Spleen (tissue), 11 donors: ENCODE results near the gene A3GALT2. TPM values are rescaled to one million over a fixed set of nuclear protein-coding genes. Genes with fewer than 3 reads are reported as not detected.
A peak's percentile ranks its signal among the peaks of the same experiment; 100 is the strongest.

Experiments used
- DNase-seq: peaks from one replicate; pipeline ENCODE4 v3.0.0-alpha.2; 2020
- H3K27ac ChIP-seq, 8 donors: fragments of 200-600 bp; sonication (generic) in 7 of 8; 1 replicate in 4 of 8; 2 replicates in 4 of 8; pipeline versions ENCODE4 v1.5.0 to v1.8.0; 2016 to 2021; ENCODE audit warnings: inconsistent platforms in 4 of 8, mild to moderate bottlenecking in 4 of 8, moderate library complexity in 1 of 8
- H3K27me3 ChIP-seq, 7 donors: fragments of 200-600 bp; sonication (generic) in 6 of 7; replicated peaks in 1 of 7; 1 replicate in 4 of 7; 2 replicates in 3 of 7; pipeline versions ENCODE4 v1.5.0 to v1.8.0; 2016 to 2021; ENCODE audit warnings: inconsistent platforms in 3 of 7, mild to moderate bottlenecking in 1 of 7
- H3K36me3 ChIP-seq, 6 donors: fragments of 200-600 bp; sonication (generic) in 5 of 6; 1 replicate in 4 of 6; 2 replicates in 2 of 6; pipeline versions ENCODE4 v1.5.0 to v1.8.0; 2016 to 2021; ENCODE audit warnings: inconsistent platforms in 2 of 6
- H3K4me1 ChIP-seq, 6 donors: fragments of 200-600 bp; sonication (generic) in 5 of 6; 1 replicate in 3 of 6; 2 replicates in 3 of 6; pipeline versions ENCODE4 v1.5.0 to v1.8.0; 2016 to 2021; ENCODE audit warnings: inconsistent platforms in 3 of 6
- H3K4me3 ChIP-seq, 8 donors: fragments of 200-600 bp; sonication (generic) in 7 of 8; 1 replicate in 4 of 8; 2 replicates in 4 of 8; pipeline versions ENCODE4 v1.5.0 to v1.8.0; 2016 to 2021; ENCODE audit warnings: inconsistent platforms in 4 of 8, mild to moderate bottlenecking in 4 of 8, moderate library complexity in 2 of 8
- H3K9me3 ChIP-seq, 8 donors: fragments of 200-600 bp; sonication (generic) in 7 of 8; 1 replicate in 4 of 8; 2 replicates in 4 of 8; pipeline versions ENCODE4 v1.5.0 to v1.8.0; 2016 to 2021; ENCODE audit warnings: inconsistent platforms in 4 of 8
- CTCF ChIP-seq, 11 experiments: fragments of 200-600 bp in 7 of 11; fragments of 450-650 bp in 4 of 11; sonication (generic) in 4 of 11; IDR thresholded peaks in 8 of 11; conservative IDR thresholded peaks in 3 of 11; 1 replicate in 7 of 11; 2 replicates in 4 of 11; pipeline versions ENCODE4 v1.4.0 to v1.8.0; 2016 to 2021; ENCODE audit warnings: antibody characterized with exemption in 11 of 11, inconsistent platforms in 4 of 11, mild to moderate bottlenecking in 1 of 11
- POLR2A ChIP-seq, 3 donors: fragments of 450-650 bp; IDR thresholded peaks; one replicate each; pipeline ENCODE4 v1.5.1; 2017; ENCODE audit warnings: antibody characterized with exemption in 3 of 3, mild to moderate bottlenecking in 1 of 3
- POLR2AphosphoS5 ChIP-seq, 3 donors: sonication (generic); formaldehyde crosslinking; IDR thresholded peaks; one replicate each; pipeline ENCODE4 v1.5.1; 2017; ENCODE audit warnings: antibody characterized with exemption in 3 of 3
- WGBS, 5 donors: extraction: QIAGEN DNeasy Blood & Tissue Kit in 3 of 5; methylation state at CpG; one replicate each; pipeline versions ENCODE4 v1.1.5 to v1.1.7; 2013 to 2018; 5-methylcytosine and 5-hydroxymethylcytosine counted together
- intact Hi-C: fragments of 100-400 bp; cut with DNase I; formaldehyde crosslinking; loops from one replicate; pipeline ENCODE4 v1.15.0; 2023; ENCODE audit warnings: low total_unique reads
- polyA plus RNA-seq, 3 donors: library from polyadenylated mRNA; stranded (reverse); fragments of 200-250 nt; gene quantifications; one replicate each; pipeline ENCODE4 v1.2.1, GENCODE V29; 2013
- total RNA-seq, 7 donors: library from RNA; depleted of rRNA in 3 of 7; stranded (reverse); fragments of >200 nt in 3 of 7; fragmentation: NEBNext Ultra II Directional in 4 of 7; extraction: Animal tissue kit (Norgen Biotek cat#: 25700) in 4 of 7; gene quantifications; one replicate each; pipeline versions ENCODE4 v1.1.0 to v1.2.1, GENCODE V29; 2016 to 2021
- donor health status: healthy with polysubstance abuse.
- donor health status: DM: no; HTN: no; CAD: no; lungs with moderate emphysema.
- donor health status: DM: no; HTN: no; CAD: no.
- donor health status: Bipolar disorder and iron deficiency.
- donor health status: healthy.
- donor health status: DM: no; HTN: no; CAD: no.
- donor health status: DM: yes; HTN: yes; CAD: no.

Gene A3GALT2
- total and polyA plus RNA-seq, 10 donors: 0.10 to 1.6 (median 0.47) TPM; not detected in 7

GRCh38 chr1:33323663-33324477 lies 3.0 kb upstream of the A3GALT2 start:
- 79 to 92% (median 86%) methylated on average over 14 of the region's 14 CpGs for WGBS, 5 donors
- peak overlapping the region in 3 of 8 donors; percentile 98 to 99 (median 98) for H3K27ac ChIP-seq
- no peak overlapping the region for H3K4me3 ChIP-seq
- DNase-seq: peak; percentile 61
- TF ChIP-seq POLR2A (IDR thresholded peaks at IDR 0.05) (no peak), POLR2AphosphoS5 (IDR thresholded peaks at IDR 0.05) (peak in 1 of 3 donors; percentile 20), CTCF (IDR thresholded peaks at IDR 0.05 in 8 of 11, conservative IDR thresholded peaks at IDR 0.05 in 3 of 11) (no peak)
- H3K36me3 ChIP-seq: peaks cover 10 to 79% (median 64%) of the 10 kb centered on the region in 6 donors
- peaks cover 0 to 48% (median 29%) of the 10 kb centered on the region in 6 donors for H3K4me1 ChIP-seq
- H3K27me3 ChIP-seq: no peaks in the 10 kb centered on the region
- H3K9me3 ChIP-seq: no peaks in the 10 kb centered on the region
- intact Hi-C loops: no loop called here

- Histone ChIP-seq H3K4me3 (no peak overlapping the region), H3K9me3 (no peaks in the 10 kb centered on the region), H3K4me1 (peaks cover 0 to 40% (median 21%) of the 10 kb centered on the region in 6 donors), H3K27ac (peak overlapping the region in 4 of 8 donors; percentile 32 to 99 (median 98)), H3K36me3 (peaks cover 7 to 71% (median 55%) of the 10 kb centered on the region in 6 donors), H3K27me3 (no peaks in the 10 kb centered on the region)
- WGBS, 5 donors: 78 to 86% (median 82%) methylated on average over 10 of the region's 10 CpGs
- no peak for TF ChIP-seq POLR2A (IDR thresholded peaks at IDR 0.05)
- no peak for TF ChIP-seq CTCF (IDR thresholded peaks at IDR 0.05 in 8 of 11, conservative IDR thresholded peaks at IDR 0.05 in 3 of 11)
- TF ChIP-seq POLR2AphosphoS5 (IDR thresholded peaks at IDR 0.05): peak in 1 of 3 donors; percentile 65
- intact Hi-C loops: no loop called here
- peak; percentile 23 for DNase-seq
These were observed 2.1 kb upstream of the A3GALT2 start for GRCh38 chr1:33322870-33323585.

GRCh38 chr1:33322109-33322508 lies 1.2 kb upstream of the A3GALT2 start:
- H3K36me3 ChIP-seq: peaks cover 2 to 61% (median 46%) of the 10 kb centered on the region in 6 donors
- 89 to 97% (median 93%) methylated on average over 4 to 6 of the region's 6 CpGs for WGBS, 5 donors
- TF ChIP-seq POLR2AphosphoS5 (IDR thresholded peaks at IDR 0.05) (peak; percentile 32 to 70 (median 38)), CTCF (IDR thresholded peaks at IDR 0.05 in 8 of 11, conservative IDR thresholded peaks at IDR 0.05 in 3 of 11) (no peak)

GRCh38 chr1:33321178-33321577 lies 280 bp upstream of the A3GALT2 start:
- no peak for TF ChIP-seq CTCF (IDR thresholded peaks at IDR 0.05 in 8 of 11, conservative IDR thresholded peaks at IDR 0.05 in 3 of 11)
- no peak for TF ChIP-seq POLR2A (IDR thresholded peaks at IDR 0.05)
- peak; percentile 63 to 77 (median 67) for TF ChIP-seq POLR2AphosphoS5 (IDR thresholded peaks at IDR 0.05)
- WGBS, 5 donors: 78 to 86% (median 82%) methylated on average over 5 of the region's 5 CpGs
- H3K36me3 ChIP-seq: peaks cover 2 to 52% (median 37%) of the 10 kb centered on the region in 6 donors
- no peaks in the 10 kb centered on the region for H3K9me3 ChIP-seq
- H3K4me1 ChIP-seq: peaks cover 0 to 21% (median 8%) of the 10 kb centered on the region in 6 donors
- peak; percentile 51 for DNase-seq
- no peak overlapping the region for H3K4me3 ChIP-seq
- no peaks in the 10 kb centered on the region for H3K27me3 ChIP-seq
- intact Hi-C loops: no loop called here
- peak overlapping the region in 1 of 8 donors; percentile 5 for H3K27ac ChIP-seq

More at GRCh38 chr1:33322109-33322508, 1.2 kb upstream of the A3GALT2 start:
- intact Hi-C loops: no loop called here
- DNase-seq: peak; percentile 65
- Histone ChIP-seq H3K9me3 (no peaks in the 10 kb centered on the region), H3K4me1 (peaks cover 0 to 31% (median 15%) of the 10 kb centered on the region in 6 donors), H3K4me3 (no peak overlapping the region), H3K27ac (peak overlapping the region in 1 of 8 donors; percentile 99), H3K27me3 (no peaks in the 10 kb centered on the region)
